ENCODE data around the gene EFEMP1. TPM values are rescaled to one million over a fixed set of nuclear protein-coding genes. Genes with fewer than 3 reads are reported as not detected.

The EFEMP1 gene
- total RNA-seq (100 to 1,000 TPM in 2 of 9 donors, 10 to 100 TPM in 7; 25.0 to 201 (median 34.4) TPM), polyA plus RNA-seq (10 to 100 TPM; 11.3 to 36.5 TPM)
- long read RNA-seq, donor 1, transcript EFEMP1-202 (11 exons, 3,024 nt): major isoform, 25 of 60 reads
- long read RNA-seq, donor 1, transcript EFEMP1-201 (12 exons, 1,820 nt): minor isoform, 18 of 60 reads
- long read RNA-seq, donor 1, partial matches to known transcripts: 10 of 60 reads
- long read RNA-seq, donor 1, other reads (novel, unspliced or antisense): 7 of 60 reads
- long read RNA-seq, donor 2, transcript EFEMP1-202 (11 exons, 3,024 nt): major isoform, 69 of 127 reads
- long read RNA-seq, donor 2, transcript EFEMP1-201 (12 exons, 1,820 nt): minor isoform, 26 of 127 reads
- long read RNA-seq, donor 2, partial matches to known transcripts: 6 of 127 reads
- long read RNA-seq, donor 2, other reads (novel, unspliced or antisense): 26 of 127 reads
- long read RNA-seq, donor 3, transcript EFEMP1-202 (11 exons, 3,024 nt): major isoform, 24 of 43 reads
- long read RNA-seq, donor 3, transcript EFEMP1-201 (12 exons, 1,820 nt): minor isoform, 8 of 43 reads
- long read RNA-seq, donor 3, partial matches to known transcripts: 4 of 43 reads
- long read RNA-seq, donor 3, other reads (novel, unspliced or antisense): 7 of 43 reads

GRCh38 chr2:55923091-55923981 is at the start of gene EFEMP1:
Gene EFEMP1, minus strand, starts transcription at chr2:55923782. Its CDS starts 1,342 bp downstream, at chr2:55922440.
- H3K36me3 ChIP-seq: peaks cover 0 to 4% (median 0%) of the 10 kb centered on the region in 9 donors
- peak; percentile 73 to 95 (median 90) for ATAC-seq
- peak within 1 kb of the TSS; percentile 8 to 86 (median 68) for H3K4me3 ChIP-seq
- peaks cover 0 to 48% (median 8%) of the 10 kb centered on the region in 9 donors for H3K27me3 ChIP-seq
- H3K4me1 ChIP-seq: peaks cover 0 to 19% (median 0%) of the 10 kb centered on the region in 12 donors
- no peaks in the 10 kb centered on the region for H3K9me3 ChIP-seq
- 1% methylated on average over 48 to 70 of the region's 70 CpGs for WGBS, 4 donors
- H3K27ac ChIP-seq: peak within 1 kb of the TSS in 8 of 12 donors; percentile 42 to 74 (median 46)
- intact Hi-C loops (cut with DNase I): no loop called here
- TF ChIP-seq CTCF (IDR thresholded peaks at IDR 0.05) (no peak), POLR2A (IDR thresholded peaks at IDR 0.05) (peak in 1 of 2 donors; percentile 5)
- peak; percentile 51 to 78 (median 63) for DNase-seq

- no peaks in the 10 kb centered on the region for H3K9me3 ChIP-seq
- peaks cover 0 to 6% (median 0%) of the 10 kb centered on the region in 12 donors for H3K4me1 ChIP-seq
- ATAC-seq: no peak
- intact Hi-C loops (cut with DNase I): no loop called here
- H3K4me3 ChIP-seq: no peak overlapping the region
- 66 to 79% (median 75%) methylated on average over 2 of the region's 2 CpGs for WGBS, 4 donors
- H3K36me3 ChIP-seq: no peaks in the 10 kb centered on the region
- no peak overlapping the region for H3K27ac ChIP-seq
- DNase-seq: no peak
- TF ChIP-seq CTCF (IDR thresholded peaks at IDR 0.05) (no peak), POLR2A (IDR thresholded peaks at IDR 0.05) (no peak)
- peaks cover 0 to 4% (median 0%) of the 10 kb centered on the region in 9 donors for H3K27me3 ChIP-seq
Observed at GRCh38 chr2:55970500-55970899, 46.9 kb upstream of the EFEMP1 start.

GRCh38 chr2:55968941-55969340 is 45.4 kb upstream of the EFEMP1 start:
- no peak for DNase-seq
- TF ChIP-seq POLR2A (IDR thresholded peaks at IDR 0.05) (no peak), CTCF (IDR thresholded peaks at IDR 0.05) (no peak)
- no peak overlapping the region for H3K4me3 ChIP-seq
- H3K4me1 ChIP-seq: peaks cover 0 to 7% (median 0%) of the 10 kb centered on the region in 12 donors
- intact Hi-C loops (cut with DNase I): loop anchor here in 1 of 10 donors (5.0 kb wide), 1 partner anchor 197 kb away; no protein-coding TSS in a partner anchor
- H3K9me3 ChIP-seq: no peaks in the 10 kb centered on the region
- H3K27me3 ChIP-seq: peaks cover 0 to 4% (median 0%) of the 10 kb centered on the region in 9 donors
- 12 to 33% (median 18%) methylated on average over 1 of the region's 1 CpG for WGBS, 4 donors
- no peak overlapping the region for H3K27ac ChIP-seq
- ATAC-seq: no peak
- no peaks in the 10 kb centered on the region for H3K36me3 ChIP-seq

Measured in heart left ventricle (tissue), 16 donors.